Fibroblast of skin of back (primary cell): ENCODE results near the gene FHIT.
"Not testable (repeated sequence)": the region's sequence is repeated elsewhere in the genome, so short reads cannot be mapped to it uniquely, and the experiment has no call there.

ENCODE experiments used
- DNase-seq: peaks from one replicate; pipeline ENCODE4 v3.0.0-alpha.2; 2013

Gene FHIT

GRCh38 chr3:61055447-61055846, 195.8 kb downstream of the FHIT start:
- no peak for DNase-seq

- DNase-seq: no peak
Measured at GRCh38 chr3:61053781-61054496, 197.3 kb downstream of the FHIT start.

- DNase-seq: no peak
Measured at GRCh38 chr3:61052851-61053250, 198.4 kb downstream of the FHIT start.

GRCh38 chr3:61051666-61052065, 199.6 kb downstream of the FHIT start:
- no peak for DNase-seq

GRCh38 chr3:61045169-61045568, 206.1 kb downstream of the FHIT start:
- DNase-seq: not testable (repeated sequence)

GRCh38 chr3:61043156-61043555, 208.1 kb downstream of the FHIT start:
- DNase-seq: no peak

- DNase-seq: no peak
Measured at GRCh38 chr3:61040618-61041017, 210.6 kb downstream of the FHIT start.

GRCh38 chr3:61035573-61035972, 215.7 kb downstream of the FHIT start:
- no peak for DNase-seq

- DNase-seq: no peak
Measured at GRCh38 chr3:61032991-61033390, 218.3 kb downstream of the FHIT start.

- no peak for DNase-seq
Measured at GRCh38 chr3:61031503-61031902, 219.7 kb downstream of the FHIT start.

GRCh38 chr3:61030469-61031035, 220.7 kb downstream of the FHIT start:
- DNase-seq: peak; percentile 57

GRCh38 chr3:61029194-61029593, 222.1 kb downstream of the FHIT start:
- DNase-seq: no peak

GRCh38 chr3:61018807-61019206, 232.4 kb downstream of the FHIT start:
- no peak for DNase-seq

GRCh38 chr3:61017028-61017427, 234.2 kb downstream of the FHIT start:
- DNase-seq: not testable (repeated sequence)

- no peak for DNase-seq
Measured at GRCh38 chr3:61015859-61016258, 235.4 kb downstream of the FHIT start.

- no peak for DNase-seq
Measured at GRCh38 chr3:61015408-61015807, 235.8 kb downstream of the FHIT start.

GRCh38 chr3:61008998-61009380, 242.3 kb downstream of the FHIT start:
- no peak for DNase-seq

- no peak for DNase-seq
Measured at GRCh38 chr3:61008153-61008997, 242.9 kb downstream of the FHIT start.

- DNase-seq: no peak
Measured at GRCh38 chr3:61005591-61005990, 245.7 kb downstream of the FHIT start.

- no peak for DNase-seq
Measured at GRCh38 chr3:60998858-60999257, 252.4 kb downstream of the FHIT start.

- no peak for DNase-seq
Measured at GRCh38 chr3:60992395-60992794, 258.9 kb downstream of the FHIT start.

- DNase-seq: no peak
Measured at GRCh38 chr3:60990442-60990730, 260.9 kb downstream of the FHIT start.

GRCh38 chr3:60989626-60990441, 261.4 kb downstream of the FHIT start:
- DNase-seq: no peak
